ENCODE measurements around the gene CYP3A4. TPM values are rescaled to one million over a fixed set of nuclear protein-coding genes. Genes with fewer than 3 reads are reported as not detected.
"Not testable (repeated sequence)": the region's sequence is repeated elsewhere in the genome, so short reads cannot be mapped to it uniquely, and the experiment has no call there.

CYP3A4 gene
- polyA plus RNA-seq, 3 donors: 0.10 to 1.3 (median 0.22) TPM

DNA sequence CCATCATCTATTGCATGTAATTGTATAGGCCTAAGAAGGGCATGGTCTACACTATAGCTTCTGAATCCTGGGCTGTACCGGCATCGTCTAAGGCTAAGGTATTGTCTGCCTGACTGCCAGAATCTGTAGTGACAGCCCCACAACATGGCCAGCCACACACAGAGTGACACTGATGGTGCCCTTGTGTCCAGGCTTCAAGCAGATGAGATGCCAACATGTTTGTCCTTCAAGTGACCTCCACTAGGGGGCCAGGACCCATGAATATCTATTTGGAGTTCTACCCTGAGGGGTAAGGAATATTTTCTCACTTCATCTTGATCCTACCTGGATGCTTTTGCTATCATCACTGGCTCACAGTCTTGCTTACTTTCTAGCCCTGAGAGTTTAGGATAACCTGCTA lies 50.5 kb downstream of the CYP3A4 start:
- no peak overlapping the region for H3K27ac ChIP-seq (ENCODE audit: low read depth, low read length)
- WGBS, 3 donors: 67 to 98% (median 98%) methylated on average over 2 of the region's 2 CpGs

DNA sequence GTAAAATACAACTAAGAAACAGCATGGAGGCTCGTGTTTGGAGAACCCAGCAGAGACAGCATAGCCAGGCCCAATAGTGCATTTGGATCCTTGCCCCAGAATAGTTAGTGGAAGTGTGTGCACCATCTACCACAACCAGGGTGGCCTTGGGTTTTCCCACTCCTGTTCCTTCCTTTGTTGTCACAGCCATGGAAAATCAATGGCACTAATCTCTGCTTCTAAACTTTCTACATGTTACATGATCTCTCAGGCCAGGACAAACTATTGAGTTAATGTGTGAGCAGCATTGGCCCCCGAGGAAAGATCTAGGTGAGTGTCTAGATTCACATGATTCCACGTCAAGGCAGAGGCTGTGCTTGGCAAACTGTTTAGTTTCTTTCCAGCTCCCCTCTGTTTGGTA lies 51.0 kb downstream of the CYP3A4 start:
- no peak overlapping the region for H3K27ac ChIP-seq (ENCODE audit: low read depth, low read length)
- WGBS, 3 donors: 42 to 91% (median 90%) methylated on average over 3 of the region's 3 CpGs

GRCh38 chr7:99731638-99732374 lies 52.2 kb downstream of the CYP3A4 start:
- no peak overlapping the region for H3K27ac ChIP-seq (ENCODE audit: low read depth, low read length)
- WGBS, 3 donors: 95 to 98% (median 96%) methylated on average over 4 of the region's 4 CpGs

DNA sequence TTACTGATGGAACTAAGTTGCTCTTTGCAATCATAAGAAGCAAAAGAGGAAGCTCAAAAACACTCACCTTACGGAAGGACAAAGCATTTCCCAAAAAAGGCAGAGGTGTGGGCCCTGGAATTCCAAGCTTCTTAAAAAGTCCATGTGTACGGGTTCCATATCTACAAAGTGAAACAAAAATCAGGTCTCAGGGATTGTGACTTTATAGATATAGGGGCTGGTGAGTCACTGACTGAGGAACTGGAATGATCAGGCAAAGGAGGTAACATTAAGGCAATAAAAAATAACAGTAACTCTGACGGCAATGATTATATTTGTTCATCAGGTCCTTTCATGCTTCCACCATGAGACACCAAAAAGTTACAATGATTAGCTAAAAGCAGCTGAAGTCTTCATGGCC lies 53.0 kb downstream of the CYP3A4 start:
- 83 to 93% (median 84%) methylated on average over 3 of the region's 3 CpGs for WGBS, 3 donors
- no peak overlapping the region for H3K27ac ChIP-seq (ENCODE audit: low read depth, low read length)

DNA sequence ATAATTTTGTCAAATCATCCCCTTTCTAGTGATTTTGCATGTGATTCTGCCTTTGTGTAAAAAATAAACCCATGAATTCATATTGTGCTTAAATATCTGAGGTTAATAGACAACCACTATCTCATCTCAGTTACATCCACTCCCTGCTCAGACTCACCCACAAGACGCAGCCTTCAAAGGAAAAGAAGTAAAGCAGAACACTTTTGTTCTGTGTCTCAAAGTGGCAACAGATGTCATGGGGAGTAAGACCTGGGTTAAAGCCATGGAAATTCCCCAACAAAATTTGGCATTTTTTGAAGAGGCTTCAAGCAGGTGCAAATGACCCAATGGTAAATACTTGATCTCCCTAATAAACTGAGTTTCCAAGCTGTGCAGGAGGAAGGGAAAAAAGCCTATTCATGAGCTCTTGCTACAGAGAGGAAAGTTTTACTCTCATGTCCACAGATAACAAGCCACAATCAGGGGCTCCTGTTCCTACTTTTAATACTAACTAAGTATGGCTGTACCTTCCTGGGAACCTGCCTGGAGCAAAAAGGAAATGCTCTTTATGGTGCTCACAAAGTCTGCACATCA lies 53.7 kb downstream of the CYP3A4 start:
- WGBS, 3 donors: 77 to 80% (median 79%) methylated on average over 1 of the region's 1 CpG
- no peak overlapping the region for H3K27ac ChIP-seq (ENCODE audit: low read depth, low read length)

- 38 to 56% (median 55%) methylated on average over 5 of the region's 5 CpGs for WGBS, 3 donors
- H3K27ac ChIP-seq (ENCODE audit: low read depth, low read length): no peak overlapping the region
Observed at GRCh38 chr7:99729486-99730237, 54.3 kb downstream of the CYP3A4 start.

DNA sequence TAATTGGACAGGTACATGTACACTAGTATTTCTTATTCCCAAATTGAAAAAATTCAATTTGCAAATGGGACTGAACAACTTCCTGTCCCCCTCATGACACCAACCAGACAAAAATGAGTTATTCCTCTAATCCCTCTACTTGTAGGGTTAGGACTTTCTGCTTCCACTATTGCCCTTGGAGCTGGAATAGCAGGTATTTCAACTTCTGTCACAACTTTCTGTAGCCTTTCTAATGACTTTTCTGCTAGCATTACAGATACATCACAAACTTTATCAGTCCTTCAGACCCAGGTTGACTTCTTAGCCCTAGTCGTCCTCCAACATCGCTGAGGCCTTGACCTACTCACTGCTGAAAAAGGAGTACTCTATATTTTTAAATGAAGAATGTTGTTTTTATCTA lies 55.4 kb downstream of the CYP3A4 start:
- no peak overlapping the region for H3K27ac ChIP-seq (ENCODE audit: low read depth, low read length)
- 39 to 99% (median 95%) methylated on average over 2 of the region's 2 CpGs for WGBS, 3 donors

- not testable (repeated sequence) for H3K27ac ChIP-seq (ENCODE audit: low read depth, low read length)
- WGBS, 3 donors: 90 to 96% (median 91%) methylated on average over 6 of the region's 6 CpGs
Observed at GRCh38 chr7:99723201-99723600, 60.8 kb downstream of the CYP3A4 start.

GRCh38 chr7:99720800-99721595 lies 63.0 kb downstream of the CYP3A4 start:
- H3K27ac ChIP-seq (ENCODE audit: low read depth, low read length): no peak overlapping the region
- WGBS, 3 donors: 37 to 82% (median 47%) methylated on average over 5 of the region's 5 CpGs

DNA sequence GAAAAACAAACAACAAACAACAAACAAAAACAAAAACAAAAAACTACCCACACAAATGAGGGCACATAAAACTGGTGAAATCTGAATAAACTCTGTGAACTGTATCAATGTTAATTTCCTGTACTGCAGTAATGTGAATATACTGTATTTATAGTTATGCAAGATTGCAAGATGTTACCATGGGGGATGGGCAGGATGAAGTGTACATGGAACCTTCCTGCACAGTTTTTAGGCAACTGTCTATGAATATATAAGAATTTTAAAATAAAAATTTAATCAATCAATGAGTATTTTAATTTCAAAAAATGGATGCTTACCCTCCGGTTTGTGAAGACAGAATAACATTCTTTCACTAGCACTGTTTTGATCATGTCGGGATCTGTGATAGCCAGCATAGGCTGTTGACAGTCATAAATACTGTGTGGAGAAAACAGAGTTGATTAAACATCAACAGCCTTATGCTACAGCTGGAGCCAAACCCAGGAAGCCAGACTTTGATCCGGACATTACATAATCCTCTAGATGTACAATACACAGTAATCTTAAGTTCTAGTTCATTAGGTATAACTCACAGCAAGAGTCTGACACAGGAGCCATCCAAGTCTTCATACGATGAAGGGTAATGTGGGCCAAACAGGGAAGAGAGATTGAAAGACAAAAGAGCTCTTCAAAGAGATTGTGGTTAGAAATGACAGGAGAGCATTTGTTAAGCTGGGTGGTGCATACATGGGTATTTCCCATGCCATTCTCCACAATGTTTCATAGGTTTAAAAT lies 63.8 kb downstream of the CYP3A4 start:
- no peak overlapping the region for H3K27ac ChIP-seq (ENCODE audit: low read depth, low read length)
- 28 to 59% (median 58%) methylated on average over 4 of the region's 4 CpGs for WGBS, 3 donors

DNA sequence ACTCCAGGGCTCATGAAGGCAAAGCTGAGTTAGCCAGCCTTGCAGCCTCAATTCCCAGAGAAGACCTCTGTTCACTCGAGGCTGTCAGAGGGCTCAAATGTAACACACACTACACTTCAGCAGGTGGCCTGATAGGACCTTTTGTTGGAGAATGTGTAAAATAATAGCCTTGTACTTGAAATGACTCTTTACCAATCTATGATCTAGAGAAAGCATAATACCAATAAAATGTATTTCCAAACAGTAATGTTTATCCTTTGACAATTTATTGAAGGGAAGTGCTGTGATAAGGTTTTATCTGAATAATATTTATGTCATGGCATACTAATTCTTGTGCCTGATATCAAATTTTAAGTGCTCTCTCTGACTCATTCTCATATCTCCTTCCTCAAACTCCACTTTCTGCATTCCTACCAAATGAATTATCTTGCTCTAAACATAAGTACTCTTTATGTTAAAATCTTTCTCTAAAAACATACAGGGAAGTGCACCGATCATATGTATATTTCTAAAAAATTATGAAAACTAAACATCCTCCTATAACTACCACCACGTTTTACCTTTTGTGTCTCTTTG lies 69.9 kb downstream of the CYP3A4 start:
- 76 to 81% (median 78%) methylated on average over 3 of the region's 3 CpGs for WGBS, 3 donors
- no peak overlapping the region for H3K27ac ChIP-seq (ENCODE audit: low read depth, low read length)

DNA sequence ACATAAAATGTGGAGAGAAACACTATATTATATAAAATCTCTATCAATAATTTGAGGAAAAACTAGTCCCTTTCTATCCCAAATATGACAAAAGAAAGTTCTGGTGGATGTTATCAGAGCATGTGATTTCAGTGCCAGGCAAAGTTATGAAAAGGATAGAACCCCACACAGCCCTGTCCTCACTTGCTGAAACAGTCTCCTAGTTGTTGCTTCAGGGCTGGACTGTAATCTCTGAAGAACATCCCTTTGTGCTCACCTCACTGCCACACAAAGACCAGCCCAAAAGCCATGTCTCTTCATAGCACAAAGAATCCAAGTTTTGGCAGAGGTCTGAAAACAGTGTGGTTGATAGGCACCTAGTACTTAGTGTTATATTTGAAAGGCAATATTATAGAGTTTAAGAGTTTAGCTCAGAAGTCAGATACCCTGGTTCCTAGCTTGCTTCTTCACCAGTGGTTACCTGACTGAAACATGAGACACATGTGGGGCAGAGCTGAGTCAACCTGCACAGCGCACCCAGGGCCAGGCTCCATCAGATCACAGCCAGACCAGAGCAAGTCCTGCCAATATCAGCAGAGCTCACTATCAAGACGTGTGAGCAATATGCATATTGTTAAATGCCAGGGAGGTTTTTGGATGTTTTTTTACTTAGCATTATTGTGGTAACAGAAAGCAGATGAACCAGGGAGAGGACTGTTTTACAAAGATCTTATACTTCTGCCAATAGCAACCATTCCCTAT lies 74.0 kb downstream of the CYP3A4 start:
- no peak overlapping the region for H3K27ac ChIP-seq (ENCODE audit: low read depth, low read length)
- WGBS, 3 donors: 60 to 80% (median 79%) methylated on average over 2 of the region's 2 CpGs

- no peak overlapping the region for H3K27ac ChIP-seq (ENCODE audit: low read depth, low read length)
- WGBS, 3 donors: 91 to 96% (median 93%) methylated on average over 2 of the region's 2 CpGs
Observed at GRCh38 chr7:99709260-99709659, 74.7 kb downstream of the CYP3A4 start.

DNA sequence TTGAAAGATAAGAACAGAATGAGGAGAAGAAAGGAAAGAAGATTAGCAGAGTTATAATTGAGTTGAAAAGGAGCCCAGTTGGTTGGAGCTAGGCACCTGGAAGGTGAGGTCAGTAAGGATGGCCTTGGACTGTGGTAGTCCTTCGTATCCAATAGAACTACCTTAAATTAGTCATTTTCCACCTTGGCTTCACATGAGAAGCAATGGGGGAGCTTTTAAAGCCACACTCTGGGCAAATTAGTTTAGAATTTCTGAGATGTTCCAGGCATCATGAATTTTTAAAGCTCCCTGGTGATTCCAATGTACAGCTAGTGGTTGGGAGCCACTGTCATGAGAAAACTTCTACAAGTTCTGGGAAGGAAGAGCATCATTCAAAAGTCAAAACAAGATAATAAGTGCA lies 76.9 kb downstream of the CYP3A4 start:
- WGBS, 3 donors: 46 to 66% (median 49%) methylated on average over 1 of the region's 1 CpG
- no peak overlapping the region for H3K27ac ChIP-seq (ENCODE audit: low read depth, low read length)

All from adipose tissue (tissue), 3 donors.